ENCODE data around the gene MAP2K2.
"Not testable (repeated sequence)": the region's sequence is repeated elsewhere in the genome, so short reads cannot be mapped to it uniquely, and the experiment has no call there.

Gene MAP2K2

GRCh38 chr19:4130744-4131438 lies 7.0 kb upstream of the MAP2K2 start:
- no peak for DNase-seq (ENCODE audit: low read depth in 3 of 3)

- DNase-seq (ENCODE audit: low read depth in 3 of 3) = not testable (repeated sequence)
Measured at GRCh38 chr19:4129050-4129449, 5.1 kb upstream of the MAP2K2 start.

- DNase-seq (ENCODE audit: low read depth in 3 of 3) = not testable (repeated sequence)
Measured at GRCh38 chr19:4127322-4127721, 3.4 kb upstream of the MAP2K2 start.

GRCh38 chr19:4124638-4125037 lies 716 bp upstream of the MAP2K2 start:
- no peak for DNase-seq (ENCODE audit: low read depth in 3 of 3)

GRCh38 chr19:4122480-4122879 lies 1.4 kb downstream of the MAP2K2 start:
- DNase-seq (ENCODE audit: low read depth in 3 of 3) = no peak

GRCh38 chr19:4121815-4122214 lies 2.1 kb downstream of the MAP2K2 start:
- DNase-seq (ENCODE audit: low read depth in 3 of 3) = no peak

GRCh38 chr19:4121273-4121612 lies 2.7 kb downstream of the MAP2K2 start:
- no peak for DNase-seq (ENCODE audit: low read depth in 3 of 3)

GRCh38 chr19:4120559-4121272 lies 3.2 kb downstream of the MAP2K2 start:
- DNase-seq (ENCODE audit: low read depth in 3 of 3) = no peak

GRCh38 chr19:4119763-4120162 lies 4.2 kb downstream of the MAP2K2 start:
- DNase-seq (ENCODE audit: low read depth in 3 of 3) = no peak

GRCh38 chr19:4115818-4116385 lies 8.0 kb downstream of the MAP2K2 start:
- no peak for DNase-seq (ENCODE audit: low read depth in 3 of 3)

- peak in 2 of 3 experiments; percentile 20 to 50 for DNase-seq (ENCODE audit: low read depth in 3 of 3)
Measured at GRCh38 chr19:4115050-4115817, 8.7 kb downstream of the MAP2K2 start.

- DNase-seq (ENCODE audit: low read depth in 3 of 3) = no peak
Measured at GRCh38 chr19:4114181-4114580, 9.7 kb downstream of the MAP2K2 start.

- no peak for DNase-seq (ENCODE audit: low read depth in 3 of 3)
Measured at GRCh38 chr19:4113398-4114088, 10.4 kb downstream of the MAP2K2 start.

- DNase-seq (ENCODE audit: low read depth in 3 of 3) = no peak
Measured at GRCh38 chr19:4112367-4112766, 11.6 kb downstream of the MAP2K2 start.

GRCh38 chr19:4109626-4109945 lies 14.3 kb downstream of the MAP2K2 start:
- no peak for DNase-seq (ENCODE audit: low read depth in 3 of 3)

- DNase-seq (ENCODE audit: low read depth in 3 of 3) = peak in 2 of 3 experiments; percentile 29 to 54
Measured at GRCh38 chr19:4108767-4109625, 14.9 kb downstream of the MAP2K2 start.

- DNase-seq (ENCODE audit: low read depth in 3 of 3) = peak in 1 of 3 experiments; percentile 28
Measured at GRCh38 chr19:4103080-4103433, 20.9 kb downstream of the MAP2K2 start.

- DNase-seq (ENCODE audit: low read depth in 3 of 3) = no peak
Measured at GRCh38 chr19:4102339-4103079, 21.4 kb downstream of the MAP2K2 start.

- DNase-seq (ENCODE audit: low read depth in 3 of 3) = no peak
Measured at GRCh38 chr19:4101496-4101770, 22.5 kb downstream of the MAP2K2 start.

GRCh38 chr19:4100647-4101495 lies 23.1 kb downstream of the MAP2K2 start:
- no peak for DNase-seq (ENCODE audit: low read depth in 3 of 3)
